ENCODE results near the gene ANGPT4.

ANGPT4 gene

GRCh38 chr20:931401-931800 lies 15.3 kb upstream of the ANGPT4 start:
- no peak for TF ChIP-seq EZH2phosphoT487 (IDR thresholded peaks at IDR 0.05; ENCODE audit: low read depth)
- TF ChIP-seq, protein P1, sequence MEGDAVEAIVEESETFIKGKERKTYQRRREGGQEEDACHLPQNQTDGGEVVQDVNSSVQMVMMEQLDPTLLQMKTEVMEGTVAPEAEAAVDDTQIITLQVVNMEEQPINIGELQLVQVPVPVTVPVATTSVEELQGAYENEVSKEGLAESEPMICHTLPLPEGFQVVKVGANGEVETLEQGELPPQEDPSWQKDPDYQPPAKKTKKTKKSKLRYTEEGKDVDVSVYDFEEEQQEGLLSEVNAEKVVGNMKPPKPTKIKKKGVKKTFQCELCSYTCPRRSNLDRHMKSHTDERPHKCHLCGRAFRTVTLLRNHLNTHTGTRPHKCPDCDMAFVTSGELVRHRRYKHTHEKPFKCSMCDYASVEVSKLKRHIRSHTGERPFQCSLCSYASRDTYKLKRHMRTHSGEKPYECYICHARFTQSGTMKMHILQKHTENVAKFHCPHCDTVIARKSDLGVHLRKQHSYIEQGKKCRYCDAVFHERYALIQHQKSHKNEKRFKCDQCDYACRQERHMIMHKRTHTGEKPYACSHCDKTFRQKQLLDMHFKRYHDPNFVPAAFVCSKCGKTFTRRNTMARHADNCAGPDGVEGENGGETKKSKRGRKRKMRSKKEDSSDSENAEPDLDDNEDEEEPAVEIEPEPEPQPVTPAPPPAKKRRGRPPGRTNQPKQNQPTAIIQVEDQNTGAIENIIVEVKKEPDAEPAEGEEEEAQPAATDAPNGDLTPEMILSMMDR (IDR thresholded peaks at IDR 0.05; ENCODE audit: low read depth, low read length) = no peak
- H3K4me2 ChIP-seq (ENCODE audit: low read length) = no peak overlapping the region
- H3K79me2 ChIP-seq (ENCODE audit: low read length) = no peaks in the 10 kb centered on the region
- H3K36me3 ChIP-seq (replicated peaks; ENCODE audit: low read depth, low read length) = no peaks in the 10 kb centered on the region
- H3K4me3 ChIP-seq (ENCODE audit: low read length) = no peak overlapping the region
- no peak overlapping the region for H2AFZ ChIP-seq (ENCODE audit: low read depth, low read length)
- H3K27ac ChIP-seq (ENCODE audit: low read length) = no peak overlapping the region
- H3K4me1 ChIP-seq (ENCODE audit: low read length) = no peaks in the 10 kb centered on the region
- no peak overlapping the region for H3K9ac ChIP-seq (ENCODE audit: low read length)
- H3K9me3 ChIP-seq (ENCODE audit: insufficient read depth, low read length) = peaks cover 27% of the 10 kb centered on the region
- H4K20me1 ChIP-seq (ENCODE audit: insufficient read depth, low read length) = no peaks in the 10 kb centered on the region
- H3K27me3 ChIP-seq (ENCODE audit: low read depth, low read length) = peaks cover 17% of the 10 kb centered on the region; the same call in 1 of the 2 replicates

DNA sequence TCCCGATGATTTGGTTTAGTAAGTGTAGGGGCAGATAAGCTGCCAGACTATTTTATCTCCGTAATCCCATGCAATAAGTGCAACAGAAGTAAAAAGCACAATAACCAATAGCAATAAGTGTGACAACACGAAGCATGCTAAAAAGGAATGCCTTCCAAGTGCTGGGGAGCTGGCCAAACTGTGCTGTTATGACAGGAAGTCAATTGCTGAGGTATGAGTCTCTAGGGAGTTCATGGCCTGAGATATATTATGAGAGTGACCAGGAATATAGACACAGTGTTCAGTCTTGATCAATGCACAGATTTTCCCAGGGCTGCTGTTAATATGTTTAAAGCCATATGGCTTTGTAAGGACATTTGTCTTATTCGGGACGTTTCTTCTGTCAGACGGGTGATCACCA lies 10.5 kb upstream of the ANGPT4 start:
- Histone ChIP-seq H3K4me1 (ENCODE audit: low read length) (no peaks in the 10 kb centered on the region), H3K4me3 (ENCODE audit: low read length) (no peak overlapping the region), H3K27me3 (ENCODE audit: low read depth, low read length) (peaks cover 21% of the 10 kb centered on the region; the same call in 1 of the 2 replicates), H3K36me3 (replicated peaks; ENCODE audit: low read depth, low read length) (no peaks in the 10 kb centered on the region), H4K20me1 (ENCODE audit: insufficient read depth, low read length) (no peaks in the 10 kb centered on the region), H3K79me2 (ENCODE audit: low read length) (no peaks in the 10 kb centered on the region), H3K9ac (ENCODE audit: low read length) (no peak overlapping the region), H3K9me3 (ENCODE audit: insufficient read depth, low read length) (peaks cover 15% of the 10 kb centered on the region; the same call in 1 of the 2 replicates), H3K27ac (ENCODE audit: low read length) (no peak overlapping the region), H3K4me2 (ENCODE audit: low read length) (no peak overlapping the region), H2AFZ (ENCODE audit: low read depth, low read length) (no peak overlapping the region)
- TF ChIP-seq, protein P1 (IDR thresholded peaks at IDR 0.05; ENCODE audit: low read depth, low read length) = no peak
- TF ChIP-seq EZH2phosphoT487 (IDR thresholded peaks at IDR 0.05; ENCODE audit: low read depth) = no peak

DNA sequence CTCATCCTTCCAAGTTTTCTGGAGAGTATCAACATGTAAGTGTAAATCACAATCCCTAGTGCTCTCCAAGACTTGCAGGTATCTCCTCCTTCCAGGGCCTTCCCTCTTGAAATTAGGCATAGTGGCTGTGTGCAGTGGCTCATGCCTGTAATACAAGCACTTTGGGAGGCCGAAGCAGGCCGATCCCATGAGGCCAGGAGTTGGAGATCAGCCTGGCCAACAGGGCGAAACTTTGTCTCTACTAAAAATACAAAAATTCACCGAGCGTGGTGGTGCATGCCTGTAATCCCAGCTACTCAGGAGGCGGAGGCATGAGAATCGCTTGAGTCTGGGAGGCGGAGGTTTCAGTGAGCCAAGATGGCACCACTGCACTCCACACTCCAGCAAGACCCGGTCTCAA lies 9.4 kb upstream of the ANGPT4 start:
- H3K79me2 ChIP-seq (ENCODE audit: low read length) = no peaks in the 10 kb centered on the region
- no peak overlapping the region for H2AFZ ChIP-seq (ENCODE audit: low read depth, low read length)
- no peak overlapping the region for H3K4me2 ChIP-seq (ENCODE audit: low read length)
- no peaks in the 10 kb centered on the region for H4K20me1 ChIP-seq (ENCODE audit: insufficient read depth, low read length)
- H3K4me3 ChIP-seq (ENCODE audit: low read length) = no peak overlapping the region
- no peaks in the 10 kb centered on the region for H3K4me1 ChIP-seq (ENCODE audit: low read length)
- no peak overlapping the region for H3K9ac ChIP-seq (ENCODE audit: low read length)
- H3K27ac ChIP-seq (ENCODE audit: low read length) = no peak overlapping the region
- H3K9me3 ChIP-seq (ENCODE audit: insufficient read depth, low read length) = peaks cover 7% of the 10 kb centered on the region; the same call in 1 of the 2 replicates
- peaks cover 21% of the 10 kb centered on the region; the same call in 1 of the 2 replicates for H3K27me3 ChIP-seq (ENCODE audit: low read depth, low read length)
- no peaks in the 10 kb centered on the region for H3K36me3 ChIP-seq (replicated peaks; ENCODE audit: low read depth, low read length)
- TF ChIP-seq, protein P1 (IDR thresholded peaks at IDR 0.05; ENCODE audit: low read depth, low read length) = no peak
- no peak for TF ChIP-seq EZH2phosphoT487 (IDR thresholded peaks at IDR 0.05; ENCODE audit: low read depth)

- Histone ChIP-seq H3K4me3 (ENCODE audit: low read length) (no peak overlapping the region), H3K9me3 (ENCODE audit: insufficient read depth, low read length) (peaks cover 3% of the 10 kb centered on the region; the same call in 1 of the 2 replicates), H3K27ac (ENCODE audit: low read length) (no peak overlapping the region), H3K27me3 (ENCODE audit: low read depth, low read length) (peaks cover 21% of the 10 kb centered on the region; the same call in 1 of the 2 replicates), H2AFZ (ENCODE audit: low read depth, low read length) (no peak overlapping the region), H4K20me1 (ENCODE audit: insufficient read depth, low read length) (no peaks in the 10 kb centered on the region), H3K79me2 (ENCODE audit: low read length) (no peaks in the 10 kb centered on the region), H3K36me3 (replicated peaks; ENCODE audit: low read depth, low read length) (no peaks in the 10 kb centered on the region), H3K4me1 (ENCODE audit: low read length) (no peaks in the 10 kb centered on the region), H3K9ac (ENCODE audit: low read length) (no peak overlapping the region), H3K4me2 (ENCODE audit: low read length) (no peak overlapping the region)
- TF ChIP-seq, protein P1 (IDR thresholded peaks at IDR 0.05; ENCODE audit: low read depth, low read length) = no peak
- no peak for TF ChIP-seq EZH2phosphoT487 (IDR thresholded peaks at IDR 0.05; ENCODE audit: low read depth)
Observed at GRCh38 chr20:924639-925038, 8.5 kb upstream of the ANGPT4 start.
